H54 (cell line): ENCODE data around the gene CAPN5.

ENCODE experiments used
- DNase-seq: peaks from one replicate; pipeline ENCODE4 v3.0.0; 2011; ENCODE audit warnings: low spot score, mixed read lengths; ENCODE audit not compliant: insufficient read length
- FAIRE-seq: peaks from 3 replicates; lab custom pipeline; 2011; peaks lifted over from hg19 to GRCh38; lab: Jason Lieb, UNC
- POLR2A ChIP-seq: IDR thresholded peaks from 2 replicates; pipeline ENCODE4 v1.6.1; 2011; ENCODE audit warnings: low read depth, mild to moderate bottlenecking, low read length

Gene CAPN5

DNA sequence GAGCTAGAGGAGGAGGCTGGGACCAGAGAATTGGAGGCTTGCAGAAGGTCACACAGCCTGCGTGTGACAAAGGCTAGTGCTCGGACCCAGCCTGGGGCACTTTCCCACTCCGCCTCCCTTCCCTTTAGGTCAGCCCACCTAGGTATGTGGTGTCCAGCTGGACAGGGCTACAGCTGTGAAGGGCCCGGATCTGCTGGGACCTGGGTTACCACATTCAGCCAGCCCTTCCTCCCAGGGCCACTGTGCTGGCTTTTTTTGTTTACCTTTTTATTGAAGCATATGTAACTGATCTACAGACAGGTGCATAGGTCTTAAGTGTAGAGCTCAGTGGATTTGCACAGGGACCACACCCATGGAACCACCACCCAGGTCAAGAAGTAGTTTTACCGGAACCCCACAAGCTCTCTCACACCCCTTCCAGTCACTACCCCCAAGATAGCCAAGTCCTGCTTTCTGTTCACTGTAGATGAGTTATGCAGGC is 8.7 kb downstream of the CAPN5 start:
- no peak for FAIRE-seq
- no peak for DNase-seq
- no peak for TF ChIP-seq POLR2A

- DNase-seq (no peak), FAIRE-seq (no peak)
- no peak for TF ChIP-seq POLR2A
Observed at GRCh38 chr11:77079666-77080065, 12.9 kb downstream of the CAPN5 start.

DNA sequence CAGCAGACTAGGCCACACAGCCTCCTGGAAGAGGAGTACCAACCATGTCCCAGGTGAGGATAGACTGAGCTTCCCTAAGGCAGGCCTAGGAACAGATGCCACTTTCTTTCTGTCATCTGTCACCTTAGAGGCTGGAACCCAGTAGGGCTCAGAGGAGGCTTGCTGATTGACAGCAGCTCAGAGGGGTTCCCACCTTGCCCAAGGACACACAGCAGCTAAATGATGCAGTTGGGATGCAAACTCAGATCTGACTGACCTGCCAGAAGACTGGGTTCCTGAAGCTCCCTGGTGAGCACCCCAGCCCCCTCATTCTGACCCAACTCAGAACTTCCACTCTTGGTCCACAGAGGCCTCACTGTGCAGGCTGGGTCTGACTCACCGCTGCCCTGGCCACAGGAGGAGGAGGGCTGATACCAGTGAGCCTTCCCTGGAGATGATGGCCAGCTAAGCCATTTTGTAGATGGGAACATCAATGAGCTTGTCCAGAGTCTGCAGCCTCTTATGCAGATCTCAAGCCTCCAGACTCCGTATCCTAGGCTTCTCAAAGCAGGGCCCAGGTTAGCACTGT is 14.0 kb downstream of the CAPN5 start:
- DNase-seq = no peak

DNA sequence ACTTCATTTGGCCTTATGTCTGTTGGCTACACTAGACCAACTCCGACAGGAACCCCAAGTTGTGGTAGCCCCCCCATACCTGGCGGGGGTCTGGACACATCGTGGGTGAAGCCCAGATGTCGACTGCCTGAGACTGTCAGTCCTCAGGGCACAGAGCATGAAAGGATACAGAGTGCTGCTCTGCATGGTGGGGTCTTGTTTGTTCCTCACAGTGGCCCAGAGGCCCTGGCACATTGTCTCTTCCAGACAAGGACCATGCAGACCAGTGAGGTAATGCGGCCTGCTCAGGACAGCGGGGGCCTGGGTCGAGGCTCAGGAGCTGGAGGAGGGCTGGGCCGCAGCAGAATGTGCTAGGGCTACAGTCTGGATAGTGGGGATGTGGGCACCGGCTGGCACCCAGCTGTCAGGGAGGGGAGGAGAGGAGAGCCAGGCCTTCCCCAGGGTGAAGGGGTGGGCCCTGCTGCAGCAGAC is 14.6 kb downstream of the CAPN5 start:
- TF ChIP-seq POLR2A = no peak
- DNase-seq (no peak), FAIRE-seq (no peak)

More for the DNA sequence above, 14.0 kb downstream of the CAPN5 start:
- FAIRE-seq = no peak
- TF ChIP-seq POLR2A = no peak

DNA sequence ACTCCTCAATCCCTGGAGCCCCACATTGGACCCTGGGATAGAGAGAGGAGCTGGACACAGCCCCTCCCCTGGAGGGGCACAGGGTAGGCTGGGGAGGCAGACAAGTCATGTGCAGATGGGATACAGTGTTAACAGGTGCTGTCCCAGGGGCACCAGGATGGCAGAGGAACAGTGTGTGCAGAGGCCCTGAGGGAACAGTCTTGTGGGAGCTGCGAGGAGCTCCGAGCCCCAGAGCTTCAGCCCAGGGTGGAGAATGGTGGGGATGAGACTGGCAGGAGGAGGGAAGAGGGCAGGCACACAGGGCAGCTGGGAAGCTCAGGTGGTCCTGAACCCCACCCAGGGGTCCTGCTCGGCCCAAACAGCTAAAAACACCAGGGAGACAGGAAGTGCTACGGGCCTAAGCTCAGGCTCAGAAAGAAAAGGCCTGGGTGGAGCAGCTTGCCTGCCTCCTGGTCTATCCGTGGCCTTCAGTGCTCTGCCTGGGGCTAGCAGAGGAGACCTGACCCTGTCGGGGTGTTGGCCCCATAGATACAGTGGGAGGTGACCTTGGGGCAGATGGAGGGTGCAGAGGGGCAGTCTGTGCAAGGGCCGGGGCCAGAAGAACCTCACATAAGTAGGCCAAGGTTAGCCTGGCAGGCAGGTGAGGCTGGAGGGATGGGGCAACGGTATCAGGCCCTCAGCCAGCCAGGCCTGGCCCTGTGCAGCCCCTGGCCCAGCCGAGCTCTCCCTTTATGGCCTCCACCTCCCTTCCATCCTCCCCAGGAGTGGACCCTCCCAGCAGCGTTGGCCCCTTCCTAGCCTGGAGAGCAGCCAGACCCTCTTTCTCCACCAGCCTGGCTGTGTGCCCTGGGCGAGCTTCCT is 15.4 kb downstream of the CAPN5 start:
- DNase-seq (no peak), FAIRE-seq (no peak)
- no peak for TF ChIP-seq POLR2A

GRCh38 chr11:77082838-77083565 is 16.2 kb downstream of the CAPN5 start:
- no peak for FAIRE-seq
- no peak for DNase-seq
- no peak for TF ChIP-seq POLR2A

DNA sequence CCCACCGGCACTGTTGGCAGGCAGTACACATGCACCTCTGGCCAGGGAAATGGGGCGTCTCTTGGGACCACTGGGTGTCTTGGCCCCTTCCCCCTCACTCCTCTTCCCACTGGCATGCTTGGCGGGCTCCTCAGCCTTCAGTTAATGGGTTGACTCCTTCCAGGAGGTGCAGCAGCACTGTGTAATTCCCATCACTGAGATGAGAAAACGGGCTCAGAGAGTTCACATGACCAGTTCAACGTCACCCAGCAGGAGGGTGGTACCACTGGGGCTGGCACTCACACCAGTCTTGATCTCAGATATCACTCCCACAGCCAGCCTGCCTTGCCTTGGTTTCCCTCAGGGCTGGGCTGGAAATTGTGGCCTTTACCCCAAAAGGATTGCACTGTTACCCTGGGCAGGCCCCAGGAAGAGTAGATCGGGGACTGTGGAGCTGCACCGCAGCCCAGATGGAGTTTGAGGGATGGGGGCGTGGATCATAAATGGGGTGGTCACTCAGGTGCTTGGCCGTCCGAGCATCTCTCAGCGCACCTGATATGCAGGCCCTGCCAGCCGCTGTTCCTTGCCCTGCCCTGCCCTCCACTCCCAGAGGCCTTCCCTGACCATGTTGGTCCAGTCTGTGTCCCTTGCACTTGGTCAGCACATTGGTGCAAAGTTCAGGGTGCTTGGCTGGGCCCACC is 16.9 kb downstream of the CAPN5 start:
- no peak for TF ChIP-seq POLR2A
- DNase-seq = no peak
- FAIRE-seq = no peak

DNA sequence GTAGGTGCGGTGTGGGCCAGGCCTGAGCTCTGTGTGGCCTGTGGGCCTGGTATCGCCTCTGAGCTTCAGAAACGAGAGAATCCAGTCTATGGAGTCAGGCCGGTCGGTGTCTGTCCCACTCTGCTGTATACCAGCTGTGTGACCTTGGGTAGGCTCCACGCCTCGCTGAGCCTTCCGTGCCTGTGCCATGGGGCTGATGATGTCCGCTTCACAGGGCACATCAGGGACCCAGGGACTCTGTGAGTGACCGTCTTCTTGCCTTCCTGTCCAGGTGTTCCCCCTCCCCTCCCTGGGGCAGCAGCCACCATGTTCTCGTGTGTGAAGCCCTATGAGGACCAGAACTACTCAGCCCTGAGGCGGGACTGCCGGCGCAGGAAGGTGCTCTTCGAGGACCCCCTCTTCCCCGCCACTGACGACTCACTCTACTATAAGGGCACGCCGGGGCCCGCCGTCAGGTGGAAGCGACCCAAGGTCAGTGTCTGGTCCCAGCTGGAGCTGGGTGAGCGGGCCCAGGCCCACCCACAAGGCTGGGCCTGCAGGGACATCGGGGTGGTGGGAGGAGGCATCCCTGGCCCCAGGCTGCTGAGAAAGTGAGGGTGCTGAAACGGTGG is 17.9 kb downstream of the CAPN5 start:
- DNase-seq = no peak
- TF ChIP-seq POLR2A = no peak
- no peak for FAIRE-seq

GRCh38 chr11:77085652-77086051 is 18.9 kb downstream of the CAPN5 start:
- DNase-seq (no peak), FAIRE-seq (no peak)
- TF ChIP-seq POLR2A = no peak

DNA sequence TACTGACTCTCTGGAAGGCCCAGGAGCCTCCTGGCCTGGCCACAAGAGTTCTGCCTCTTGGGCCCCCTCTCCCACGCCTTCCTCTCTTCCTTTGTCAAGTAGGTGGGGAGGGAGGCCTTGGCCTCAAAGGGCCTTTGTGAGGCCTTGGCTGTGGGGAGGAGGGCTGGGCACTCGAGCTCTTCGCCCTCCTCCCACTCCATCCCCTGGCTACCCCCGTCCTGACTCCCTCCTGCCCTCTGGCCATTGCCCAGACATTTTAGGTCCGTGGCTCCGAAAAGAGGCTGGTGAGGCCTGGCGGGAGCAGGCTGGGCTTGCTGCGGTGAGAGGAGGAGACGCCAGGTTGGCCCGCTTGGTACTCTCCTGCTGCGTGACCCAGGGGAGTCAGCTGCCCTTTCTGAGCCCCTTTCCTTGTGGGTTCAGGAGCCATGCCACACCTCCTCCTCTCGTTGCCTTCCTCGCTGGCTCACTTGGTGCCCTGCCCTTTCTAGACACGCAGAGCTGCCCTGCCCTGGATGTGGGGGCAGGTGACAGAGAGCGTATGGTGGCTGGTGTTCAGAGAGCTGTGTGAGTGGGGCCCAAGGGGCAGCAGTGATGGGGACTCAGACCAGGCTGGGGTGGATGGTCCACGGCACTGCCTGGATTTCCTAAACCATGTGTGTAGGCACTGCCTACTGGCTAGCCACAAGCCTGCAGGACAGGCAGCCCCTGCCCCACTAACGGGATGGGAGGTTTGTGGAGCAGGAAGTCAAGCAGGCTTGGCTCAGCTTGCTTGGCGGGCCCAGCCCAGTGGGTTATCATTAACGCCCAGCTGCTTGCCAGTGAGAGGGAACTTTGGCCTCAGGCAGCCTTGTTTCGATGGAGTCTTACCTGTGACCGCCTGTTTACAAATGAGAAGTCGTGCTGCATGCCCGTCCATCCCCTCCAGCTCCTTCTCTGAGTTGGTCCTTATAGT is 20.0 kb downstream of the CAPN5 start:
- DNase-seq (no peak), FAIRE-seq (no peak)
- no peak for TF ChIP-seq POLR2A

DNA sequence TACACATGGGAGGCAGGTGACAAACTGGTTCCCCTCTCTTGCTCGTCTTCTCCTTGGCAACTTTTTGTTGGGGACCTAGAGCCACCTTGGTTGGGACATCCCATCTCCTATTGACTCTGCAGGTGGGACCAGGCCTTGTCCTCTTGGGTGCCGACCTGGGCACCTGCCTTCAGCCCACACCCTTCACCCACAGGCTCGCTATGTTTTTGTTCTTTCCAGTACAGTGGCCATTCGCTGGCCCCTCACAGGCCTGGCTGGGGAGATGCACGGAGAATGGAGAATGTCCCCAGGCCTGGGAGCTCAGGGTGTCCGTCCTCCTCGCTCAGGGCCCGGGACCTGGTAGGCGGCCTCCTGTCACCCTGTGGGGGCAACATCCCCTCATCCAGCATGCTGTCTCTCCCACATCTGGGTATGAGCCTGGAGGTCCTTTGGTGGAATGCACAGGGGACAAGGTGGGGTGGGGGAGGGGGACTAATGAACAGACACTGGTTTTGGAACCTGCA is 21.0 kb downstream of the CAPN5 start:
- FAIRE-seq = no peak
- no peak for TF ChIP-seq POLR2A
- DNase-seq = no peak
